ENCODE measurements around the gene KIF7. TPM values are rescaled to one million over a fixed set of nuclear protein-coding genes. Genes with fewer than 3 reads are reported as not detected.

KIF7 gene
- total RNA-seq, 2 donors from 2014 or later, result 2.1 to 3.0 TPM

GRCh38 chr15:89670971-89671560, 15.8 kb upstream of the KIF7 start:
- TF ChIP-seq POLR2A (IDR thresholded peaks at IDR 0.05), result no peak
- TF ChIP-seq CTCF (IDR thresholded peaks at IDR 0.05), result no peak
- H3K36me3 ChIP-seq (replicated peaks in 1 of 2; ENCODE audit: insufficient read depth in 1 of 2, low read depth in 2 of 2), result no peaks in the 10 kb centered on the region
- no peak for ATAC-seq
- no peak overlapping the region for H3K27ac ChIP-seq
- intact Hi-C loops (cut with DNase I), result no loop called here
- H3K4me1 ChIP-seq, result peaks cover under 1% of the 10 kb centered on the region
- DNase-seq, result no peak
- H3K27me3 ChIP-seq, result no peaks in the 10 kb centered on the region
- no peak overlapping the region for H3K4me3 ChIP-seq
- H3K9me3 ChIP-seq, result no peaks in the 10 kb centered on the region
- 85 to 92% methylated on average over 5 to 11 of the region's 12 CpGs for WGBS, 2 donors

GRCh38 chr15:89669941-89670340, 14.7 kb upstream of the KIF7 start:
- H3K36me3 ChIP-seq (replicated peaks in 1 of 2; ENCODE audit: insufficient read depth in 1 of 2, low read depth in 2 of 2), result no peaks in the 10 kb centered on the region
- WGBS, 2 donors, result 89% methylated on average over 15 of the region's 15 CpGs; no CpG with 5 or more reads in 1 of the 2 donors
- no peak for DNase-seq

GRCh38 chr15:89669309-89669865, 14.1 kb upstream of the KIF7 start:
- Histone ChIP-seq H3K9me3 (no peaks in the 10 kb centered on the region), H3K4me3 (no peak overlapping the region), H3K4me1 (peaks cover 8% of the 10 kb centered on the region), H3K27me3 (no peaks in the 10 kb centered on the region), H3K36me3 (replicated peaks in 1 of 2; ENCODE audit: insufficient read depth in 1 of 2, low read depth in 2 of 2) (no peaks in the 10 kb centered on the region), H3K27ac (no peak overlapping the region)
- no peak for ATAC-seq
- WGBS, 2 donors, result 65 to 83% methylated on average over 6 to 9 of the region's 9 CpGs
- TF ChIP-seq CTCF (IDR thresholded peaks at IDR 0.05), result no peak
- DNase-seq, result no peak
- intact Hi-C loops (cut with DNase I), result no loop called here

More at GRCh38 chr15:89669941-89670340, 14.7 kb upstream of the KIF7 start:
- no peaks in the 10 kb centered on the region for H3K27me3 ChIP-seq
- TF ChIP-seq POLR2A (IDR thresholded peaks at IDR 0.05), result no peak
- no peak for TF ChIP-seq CTCF (IDR thresholded peaks at IDR 0.05)
- ATAC-seq, result no peak
- no peak overlapping the region for H3K4me3 ChIP-seq
- no peak overlapping the region for H3K27ac ChIP-seq
- H3K9me3 ChIP-seq, result no peaks in the 10 kb centered on the region
- peaks cover 6% of the 10 kb centered on the region for H3K4me1 ChIP-seq
- intact Hi-C loops (cut with DNase I), result no loop called here

GRCh38 chr15:89668171-89668570, 12.9 kb upstream of the KIF7 start:
- ATAC-seq, result no peak
- intact Hi-C loops (cut with DNase I), result no loop called here

More at GRCh38 chr15:89668171-89668570, 12.9 kb upstream of the KIF7 start:
- no peaks in the 10 kb centered on the region for H3K36me3 ChIP-seq (replicated peaks in 1 of 2; ENCODE audit: insufficient read depth in 1 of 2, low read depth in 2 of 2)
- DNase-seq, result no peak
- H3K27ac ChIP-seq, result no peak overlapping the region
- WGBS, 2 donors, result 84 to 97% methylated on average over 3 of the region's 3 CpGs
- peaks cover 10% of the 10 kb centered on the region for H3K4me1 ChIP-seq
- no peaks in the 10 kb centered on the region for H3K9me3 ChIP-seq
- no peak overlapping the region for H3K4me3 ChIP-seq
- H3K27me3 ChIP-seq, result no peaks in the 10 kb centered on the region
- no peak for TF ChIP-seq POLR2A (IDR thresholded peaks at IDR 0.05)
- no peak for TF ChIP-seq CTCF (IDR thresholded peaks at IDR 0.05)
